Measurements from ENCODE around the gene IGF2BP2.

IGF2BP2 gene

DNA sequence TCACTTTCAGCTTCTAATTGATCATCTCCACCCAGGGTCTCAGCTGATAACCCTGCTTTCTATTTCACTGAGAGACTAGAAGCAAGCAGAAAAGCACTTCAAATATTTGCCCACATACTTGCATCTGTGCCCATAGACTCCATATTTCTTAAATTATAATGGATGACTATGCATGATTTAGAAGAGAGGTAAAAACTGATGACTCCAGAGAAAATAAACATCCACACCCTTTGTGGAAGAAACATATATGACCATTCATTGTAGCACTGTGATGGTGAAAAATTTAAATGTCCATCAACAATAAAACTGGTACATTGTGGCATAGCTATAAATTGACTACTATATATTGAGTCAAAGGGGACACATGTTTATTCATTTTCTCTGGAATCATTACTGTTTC lies 7.1 kb upstream of the IGF2BP2 start:
- Histone ChIP-seq H3K27ac (replicated peaks; ENCODE audit: low read length) (no peak overlapping the region), H2BK12ac (ENCODE audit: low read length) (no peak overlapping the region), H2AFZ (ENCODE audit: low read length) (no peak overlapping the region), H3K9ac (ENCODE audit: low read depth, low read length, poor library complexity) (no peak overlapping the region), H4K91ac (ENCODE audit: low read depth, low read length, poor library complexity) (no peak overlapping the region), H3K4me1 (ENCODE audit: control insufficient read depth in 2 of 2, insufficient read depth in 1 of 2, low read depth in 1 of 2, low read length in 2 of 2) (no peaks in the 10 kb centered on the region), H2AK5ac (ENCODE audit: low read depth, low read length) (no peak overlapping the region), H3K4me2 (ENCODE audit: insufficient read depth, low read length, poor library complexity, severe bottlenecking) (no peak overlapping the region), H4K8ac (ENCODE audit: low read depth, low read length) (no peak overlapping the region), H3K4ac (ENCODE audit: low read length) (no peak overlapping the region), H3K18ac (ENCODE audit: low read length) (no peak overlapping the region), H2BK120ac (ENCODE audit: low read depth, low read length) (no peak overlapping the region), H3K9me3 (replicated peaks in 1 of 2; ENCODE audit: control insufficient read depth in 2 of 2, insufficient read depth in 1 of 2, low read depth in 1 of 2, low read length in 2 of 2) (peaks cover 13 to 33% of the 10 kb centered on the region in 2 donors), H3K4me3 (ENCODE audit: low read length in 2 of 2) (no peak overlapping the region), H2BK5ac (ENCODE audit: low read length) (no peak overlapping the region), H3K27me3 (ENCODE audit: control insufficient read depth in 3 of 3, insufficient read depth in 3 of 3, low read depth in 1 of 3, low read length in 3 of 3) (no peaks in the 10 kb centered on the region), H3K14ac (ENCODE audit: low read length) (no peak overlapping the region), H3K79me1 (ENCODE audit: low read depth, low read length) (no peaks in the 10 kb centered on the region), H3K36me3 (replicated peaks in 1 of 2; ENCODE audit: control insufficient read depth in 2 of 2, insufficient read depth in 2 of 2, low read length in 2 of 2) (peaks cover 10 to 26% of the 10 kb centered on the region in 2 donors), H2BK15ac (ENCODE audit: low read length) (no peak overlapping the region), H3K23ac (ENCODE audit: low read depth, low read length, poor library complexity) (no peak overlapping the region)
- no peak for DNase-seq (ENCODE audit: low spot score)

- Histone ChIP-seq H3K4me1 (ENCODE audit: control insufficient read depth in 2 of 2, insufficient read depth in 1 of 2, low read depth in 1 of 2, low read length in 2 of 2) (no peaks in the 10 kb centered on the region), H3K27me3 (ENCODE audit: control insufficient read depth in 3 of 3, insufficient read depth in 3 of 3, low read depth in 1 of 3, low read length in 3 of 3) (no peaks in the 10 kb centered on the region), H3K4me3 (ENCODE audit: low read length in 2 of 2) (no peak overlapping the region), H3K79me1 (ENCODE audit: low read depth, low read length) (no peaks in the 10 kb centered on the region), H4K8ac (ENCODE audit: low read depth, low read length) (no peak overlapping the region), H3K27ac (replicated peaks; ENCODE audit: low read length) (no peak overlapping the region), H2BK5ac (ENCODE audit: low read length) (no peak overlapping the region), H3K9me3 (replicated peaks in 1 of 2; ENCODE audit: control insufficient read depth in 2 of 2, insufficient read depth in 1 of 2, low read depth in 1 of 2, low read length in 2 of 2) (peaks cover 13 to 33% of the 10 kb centered on the region in 2 donors), H2BK120ac (ENCODE audit: low read depth, low read length) (no peak overlapping the region), H2AFZ (ENCODE audit: low read length) (no peak overlapping the region), H3K9ac (ENCODE audit: low read depth, low read length, poor library complexity) (no peak overlapping the region), H3K18ac (ENCODE audit: low read length) (no peak overlapping the region), H2AK5ac (ENCODE audit: low read depth, low read length) (no peak overlapping the region), H3K36me3 (replicated peaks in 1 of 2; ENCODE audit: control insufficient read depth in 2 of 2, insufficient read depth in 2 of 2, low read length in 2 of 2) (peaks cover 10 to 27% of the 10 kb centered on the region in 2 donors), H3K14ac (ENCODE audit: low read length) (no peak overlapping the region), H2BK12ac (ENCODE audit: low read length) (no peak overlapping the region), H3K4me2 (ENCODE audit: insufficient read depth, low read length, poor library complexity, severe bottlenecking) (no peak overlapping the region), H3K23ac (ENCODE audit: low read depth, low read length, poor library complexity) (no peak overlapping the region), H3K4ac (ENCODE audit: low read length) (no peak overlapping the region), H2BK15ac (ENCODE audit: low read length) (no peak overlapping the region), H4K91ac (ENCODE audit: low read depth, low read length, poor library complexity) (no peak overlapping the region)
- no CpG with 5 or more reads among the region's 3 CpGs for WGBS, 2 donors (ENCODE audit: extremely low coverage in 2 of 2, insufficient read length in 2 of 2, insufficient replicate concordance in 1 of 2)
- no peak for DNase-seq (ENCODE audit: low spot score)
These were observed 6.4 kb upstream of the IGF2BP2 start for GRCh38 chr3:185831195-185831594.

DNA sequence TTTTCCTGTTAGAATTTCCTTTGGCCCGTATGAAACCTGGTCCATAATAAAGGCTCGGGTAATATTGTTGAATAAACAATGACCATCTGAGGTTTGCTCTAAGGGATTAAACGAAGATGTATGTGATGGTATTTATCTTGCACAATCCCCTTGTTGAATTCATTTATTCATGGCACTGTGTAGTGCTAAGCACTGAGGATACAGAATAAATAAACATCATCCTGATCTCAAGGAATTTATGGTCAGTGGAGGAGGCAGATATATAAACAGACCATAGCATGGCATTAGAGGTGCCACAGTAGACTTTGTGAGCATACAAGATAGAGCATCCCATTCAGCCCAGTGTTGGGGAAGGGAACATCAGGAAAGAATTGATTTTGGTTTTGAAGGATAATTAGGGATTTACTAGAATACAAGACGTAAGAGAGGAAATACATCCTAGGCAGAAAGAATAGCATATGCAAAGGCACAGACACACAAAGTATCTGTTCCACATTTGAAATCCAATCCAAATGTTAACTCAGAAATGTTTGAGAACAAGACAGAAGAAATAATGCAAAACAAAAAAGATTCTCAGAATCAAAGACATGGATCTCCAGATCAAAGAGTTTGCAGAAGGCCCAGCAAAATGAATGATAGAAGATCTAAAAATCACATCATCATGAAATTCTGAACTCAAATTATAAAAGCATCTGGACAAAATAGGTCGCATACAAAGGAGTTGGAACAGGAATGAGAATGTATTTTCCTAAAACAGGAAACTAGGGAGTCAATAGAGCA lies 5.4 kb upstream of the IGF2BP2 start:
- no peak overlapping the region for H2BK5ac ChIP-seq (ENCODE audit: low read length)

DNA sequence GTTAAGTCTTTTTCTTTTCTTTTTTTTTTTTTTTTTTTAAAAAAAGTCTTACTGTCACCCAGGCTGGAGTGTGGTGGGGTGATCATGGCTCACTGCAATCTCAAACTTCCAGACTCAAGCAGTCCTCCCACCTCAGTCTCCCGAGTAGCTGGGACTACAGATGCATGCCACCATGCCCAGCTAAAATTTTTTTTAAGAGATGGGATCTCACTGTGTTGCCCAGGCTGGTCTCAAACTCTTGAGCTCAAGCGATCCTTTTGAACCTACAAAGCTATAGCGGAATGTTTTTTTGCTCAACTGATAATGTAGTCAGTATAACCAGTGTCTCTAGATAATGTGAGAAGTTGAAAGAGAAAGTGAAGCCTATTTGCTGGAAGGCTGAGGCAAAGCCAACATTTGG lies 3.9 kb upstream of the IGF2BP2 start:
- H2BK5ac ChIP-seq (ENCODE audit: low read length), result no peak overlapping the region
- WGBS, 2 donors (ENCODE audit: extremely low coverage in 2 of 2, insufficient read length in 2 of 2, insufficient replicate concordance in 1 of 2), result no CpG with 5 or more reads among the region's 3 CpGs

More for the DNA sequence above, 5.4 kb upstream of the IGF2BP2 start:
- no CpG with 5 or more reads among the region's 5 CpGs for WGBS, 2 donors (ENCODE audit: extremely low coverage in 2 of 2, insufficient read length in 2 of 2, insufficient replicate concordance in 1 of 2)
- Histone ChIP-seq H3K9ac (ENCODE audit: low read depth, low read length, poor library complexity) (no peak overlapping the region), H2BK120ac (ENCODE audit: low read depth, low read length) (no peak overlapping the region), H3K4me3 (ENCODE audit: low read length in 2 of 2) (no peak overlapping the region), H3K27me3 (ENCODE audit: control insufficient read depth in 3 of 3, insufficient read depth in 3 of 3, low read depth in 1 of 3, low read length in 3 of 3) (no peaks in the 10 kb centered on the region), H4K91ac (ENCODE audit: low read depth, low read length, poor library complexity) (no peak overlapping the region), H3K27ac (replicated peaks; ENCODE audit: low read length) (no peak overlapping the region), H3K4me1 (ENCODE audit: control insufficient read depth in 2 of 2, insufficient read depth in 1 of 2, low read depth in 1 of 2, low read length in 2 of 2) (no peaks in the 10 kb centered on the region), H3K23ac (ENCODE audit: low read depth, low read length, poor library complexity) (no peak overlapping the region), H2AK5ac (ENCODE audit: low read depth, low read length) (no peak overlapping the region), H2AFZ (ENCODE audit: low read length) (no peak overlapping the region), H3K79me1 (ENCODE audit: low read depth, low read length) (peaks cover 4% of the 10 kb centered on the region), H3K9me3 (replicated peaks in 1 of 2; ENCODE audit: control insufficient read depth in 2 of 2, insufficient read depth in 1 of 2, low read depth in 1 of 2, low read length in 2 of 2) (peaks cover 13 to 33% of the 10 kb centered on the region in 2 donors), H3K4me2 (ENCODE audit: insufficient read depth, low read length, poor library complexity, severe bottlenecking) (no peak overlapping the region), H3K4ac (ENCODE audit: low read length) (no peak overlapping the region), H3K14ac (ENCODE audit: low read length) (no peak overlapping the region), H2BK12ac (ENCODE audit: low read length) (no peak overlapping the region), H3K36me3 (replicated peaks in 1 of 2; ENCODE audit: control insufficient read depth in 2 of 2, insufficient read depth in 2 of 2, low read length in 2 of 2) (peaks cover 10 to 27% of the 10 kb centered on the region in 2 donors), H4K8ac (ENCODE audit: low read depth, low read length) (no peak overlapping the region), H3K18ac (ENCODE audit: low read length) (no peak overlapping the region), H2BK15ac (ENCODE audit: low read length) (no peak overlapping the region)
- no peak for DNase-seq (ENCODE audit: low spot score)

More for the DNA sequence above, 3.9 kb upstream of the IGF2BP2 start:
- Histone ChIP-seq H3K9ac (ENCODE audit: low read depth, low read length, poor library complexity) (no peak overlapping the region), H2AK5ac (ENCODE audit: low read depth, low read length) (no peak overlapping the region), H4K8ac (ENCODE audit: low read depth, low read length) (no peak overlapping the region), H3K4me2 (ENCODE audit: insufficient read depth, low read length, poor library complexity, severe bottlenecking) (no peak overlapping the region), H2AFZ (ENCODE audit: low read length) (no peak overlapping the region), H3K18ac (ENCODE audit: low read length) (no peak overlapping the region), H3K27ac (replicated peaks; ENCODE audit: low read length) (no peak overlapping the region), H3K4ac (ENCODE audit: low read length) (no peak overlapping the region), H2BK120ac (ENCODE audit: low read depth, low read length) (no peak overlapping the region), H3K14ac (ENCODE audit: low read length) (no peak overlapping the region), H3K9me3 (replicated peaks in 1 of 2; ENCODE audit: control insufficient read depth in 2 of 2, insufficient read depth in 1 of 2, low read depth in 1 of 2, low read length in 2 of 2) (peaks cover 13 to 33% of the 10 kb centered on the region in 2 donors), H3K36me3 (replicated peaks in 1 of 2; ENCODE audit: control insufficient read depth in 2 of 2, insufficient read depth in 2 of 2, low read length in 2 of 2) (peaks cover 10 to 27% of the 10 kb centered on the region in 2 donors), H2BK12ac (ENCODE audit: low read length) (no peak overlapping the region), H4K91ac (ENCODE audit: low read depth, low read length, poor library complexity) (no peak overlapping the region), H3K4me3 (ENCODE audit: low read length in 2 of 2) (no peak overlapping the region), H3K79me1 (ENCODE audit: low read depth, low read length) (peaks cover 4% of the 10 kb centered on the region), H3K27me3 (ENCODE audit: control insufficient read depth in 3 of 3, insufficient read depth in 3 of 3, low read depth in 1 of 3, low read length in 3 of 3) (no peaks in the 10 kb centered on the region), H3K23ac (ENCODE audit: low read depth, low read length, poor library complexity) (no peak overlapping the region), H2BK15ac (ENCODE audit: low read length) (no peak overlapping the region), H3K4me1 (ENCODE audit: control insufficient read depth in 2 of 2, insufficient read depth in 1 of 2, low read depth in 1 of 2, low read length in 2 of 2) (no peaks in the 10 kb centered on the region)
- no peak for DNase-seq (ENCODE audit: low spot score)

All from neuronal stem cell (in vitro differentiated cells).